Measurements from ENCODE around the gene GATA1.
"Not testable (repeated sequence)": the region's sequence is repeated elsewhere in the genome, so short reads cannot be mapped to it uniquely, and the experiment has no call there.

Gene GATA1

DNA sequence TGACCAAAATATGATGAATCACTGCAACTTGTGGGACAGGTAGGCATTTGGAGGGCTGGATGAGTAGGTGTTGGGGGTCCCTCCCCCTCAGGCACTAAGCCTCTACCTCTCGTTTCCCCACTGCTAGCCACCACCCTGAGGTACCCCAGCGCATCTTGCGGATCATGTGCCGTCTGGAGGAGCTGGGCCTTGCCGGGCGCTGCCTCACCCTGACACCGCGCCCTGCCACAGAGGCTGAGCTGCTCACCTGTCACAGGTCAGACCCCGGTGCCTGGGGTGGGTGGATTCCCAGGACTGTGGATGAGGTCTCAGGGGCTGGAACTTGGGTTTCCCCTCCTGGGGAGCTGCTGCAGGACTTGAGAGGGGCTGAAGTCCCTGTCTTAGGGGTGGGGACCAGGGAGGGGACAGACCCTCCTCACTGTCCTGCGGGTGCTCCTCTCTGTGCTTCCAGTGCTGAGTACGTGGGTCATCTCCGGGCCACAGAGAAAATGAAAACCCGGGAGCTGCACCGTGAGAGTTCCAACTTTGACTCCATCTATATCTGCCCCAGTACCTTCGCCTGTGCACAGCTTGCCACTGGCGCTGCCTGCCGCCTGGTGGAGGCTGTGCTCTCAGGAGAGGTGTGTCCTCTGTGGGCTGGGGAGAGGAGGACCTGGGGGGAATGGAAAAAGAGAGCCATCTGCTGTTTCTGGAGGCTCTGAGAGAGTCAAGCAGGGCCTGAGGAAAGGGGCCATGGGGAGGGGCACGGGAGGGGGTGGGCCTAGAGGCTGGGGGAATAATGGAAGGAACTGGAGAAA lies 29.8 kb downstream of the GATA1 start:
- DNase-seq, result no peak

GRCh38 chrX:48818098-48818497 lies 31.7 kb downstream of the GATA1 start:
- no peak for DNase-seq

GRCh38 chrX:48818866-48819265 lies 32.5 kb downstream of the GATA1 start:
- no peak for DNase-seq

DNA sequence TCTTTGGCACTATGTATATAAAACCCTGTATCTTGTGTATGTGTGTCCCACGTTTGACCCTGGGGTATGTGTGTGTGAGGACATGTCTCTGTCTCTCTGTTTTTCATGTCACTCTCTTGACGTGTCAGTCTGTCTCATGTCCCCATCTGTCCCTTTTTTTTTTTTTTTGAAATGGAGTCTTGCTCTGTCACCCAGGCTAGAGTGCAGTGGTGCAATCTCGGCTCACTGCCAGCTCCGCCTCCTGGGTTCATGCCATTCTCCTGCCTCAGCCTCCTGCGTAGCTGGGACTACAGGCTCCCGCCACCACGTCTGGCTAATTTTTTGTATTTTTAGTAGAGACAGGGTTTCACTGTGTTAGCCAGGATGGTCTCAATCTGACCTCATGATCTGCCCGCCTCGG lies 33.0 kb downstream of the GATA1 start:
- DNase-seq, result not testable (repeated sequence)

DNA sequence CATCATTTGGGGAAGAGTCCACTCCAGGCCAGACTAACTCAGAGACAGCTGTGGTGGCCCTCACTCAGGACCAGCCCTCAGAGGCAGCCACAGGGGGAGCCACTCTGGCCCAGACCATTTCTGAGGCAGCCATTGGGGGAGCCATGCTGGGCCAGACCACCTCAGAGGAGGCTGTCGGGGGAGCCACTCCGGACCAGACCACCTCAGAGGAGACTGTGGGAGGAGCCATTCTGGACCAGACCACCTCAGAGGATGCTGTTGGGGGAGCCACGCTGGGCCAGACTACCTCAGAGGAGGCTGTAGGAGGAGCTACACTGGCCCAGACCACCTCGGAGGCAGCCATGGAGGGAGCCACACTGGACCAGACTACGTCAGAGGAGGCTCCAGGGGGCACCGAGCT lies 36.7 kb downstream of the GATA1 start:
- no peak for DNase-seq

GRCh38 chrX:48824066-48824465 lies 37.7 kb downstream of the GATA1 start:
- no peak for DNase-seq

DNA sequence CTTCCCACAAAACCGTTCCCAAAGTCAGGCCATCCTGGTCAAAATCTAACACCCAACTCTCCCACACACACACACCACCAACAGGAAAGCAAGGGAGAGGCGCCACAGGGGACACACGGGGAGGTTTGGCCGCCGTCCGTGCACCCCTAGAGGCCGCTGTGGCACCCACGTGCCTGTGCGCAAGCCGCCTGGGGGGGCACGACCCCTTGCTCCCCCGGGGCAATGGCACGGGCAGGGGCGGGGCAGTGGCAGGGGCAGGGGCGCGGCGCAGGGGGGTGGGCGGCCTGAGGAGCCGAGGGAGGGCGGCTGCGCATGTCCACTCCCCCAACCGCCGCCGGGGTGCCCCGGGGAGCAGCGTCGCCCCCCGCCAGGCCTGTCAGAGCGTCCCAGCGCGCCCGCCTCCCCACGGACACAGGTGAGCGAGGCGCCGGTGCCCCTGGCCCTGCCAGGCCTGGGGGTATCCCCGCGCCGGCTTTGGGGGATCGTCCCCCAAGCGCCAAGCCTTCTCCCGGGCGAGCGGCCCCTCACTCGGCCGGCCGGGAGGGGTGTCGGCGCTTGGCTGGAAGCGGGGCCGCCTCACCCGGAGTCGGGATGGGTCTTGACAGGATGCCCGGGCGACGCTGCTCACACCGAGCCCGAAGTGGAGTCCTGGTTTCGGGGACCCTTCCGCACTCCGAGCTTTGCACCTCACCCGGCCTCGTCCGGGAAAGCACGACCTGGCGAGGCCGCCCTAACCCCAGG lies 39.9 kb downstream of the GATA1 start, which contains the start of gene ERAS:
Gene ERAS (plus strand): TSS at position 379 of the 741 bp plus-strand sequence. CDS start 2,611 bp downstream, outside the sequence.
- no peak for DNase-seq

- no peak for DNase-seq
These were observed 40.7 kb downstream of the GATA1 start for GRCh38 chrX:48826876-48827653.

- DNase-seq, result no peak
These were observed 41.2 kb downstream of the GATA1 start for GRCh38 chrX:48827654-48827968.

DNA sequence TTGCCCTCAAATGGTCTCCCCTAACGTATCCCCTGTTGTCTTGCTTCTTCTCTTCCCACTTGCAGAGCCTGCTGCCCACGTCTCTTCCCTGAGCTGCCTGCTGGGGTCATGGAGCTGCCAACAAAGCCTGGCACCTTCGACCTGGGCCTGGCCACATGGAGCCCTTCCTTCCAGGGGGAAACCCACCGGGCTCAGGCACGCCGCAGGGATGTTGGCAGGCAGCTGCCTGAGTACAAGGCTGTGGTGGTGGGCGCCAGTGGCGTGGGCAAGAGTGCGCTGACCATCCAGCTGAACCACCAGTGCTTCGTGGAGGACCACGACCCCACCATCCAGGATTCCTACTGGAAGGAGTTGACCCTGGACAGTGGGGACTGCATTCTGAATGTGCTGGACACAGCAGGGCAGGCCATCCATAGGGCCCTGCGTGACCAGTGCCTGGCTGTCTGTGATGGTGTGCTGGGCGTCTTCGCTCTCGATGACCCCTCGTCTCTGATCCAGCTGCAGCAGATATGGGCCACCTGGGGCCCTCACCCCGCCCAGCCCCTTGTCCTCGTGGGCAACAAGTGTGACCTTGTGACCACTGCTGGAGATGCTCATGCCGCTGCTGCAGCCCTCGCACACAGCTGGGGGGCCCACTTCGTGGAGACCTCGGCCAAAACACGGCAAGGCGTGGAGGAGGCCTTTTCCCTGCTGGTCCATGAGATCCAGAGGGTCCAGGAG lies 42.8 kb downstream of the GATA1 start:
- DNase-seq, result no peak

- DNase-seq, result no peak
These were observed 44.9 kb downstream of the GATA1 start for GRCh38 chrX:48831136-48831908.

GRCh38 chrX:48831909-48832291 lies 45.5 kb downstream of the GATA1 start:
- DNase-seq, result no peak

DNA sequence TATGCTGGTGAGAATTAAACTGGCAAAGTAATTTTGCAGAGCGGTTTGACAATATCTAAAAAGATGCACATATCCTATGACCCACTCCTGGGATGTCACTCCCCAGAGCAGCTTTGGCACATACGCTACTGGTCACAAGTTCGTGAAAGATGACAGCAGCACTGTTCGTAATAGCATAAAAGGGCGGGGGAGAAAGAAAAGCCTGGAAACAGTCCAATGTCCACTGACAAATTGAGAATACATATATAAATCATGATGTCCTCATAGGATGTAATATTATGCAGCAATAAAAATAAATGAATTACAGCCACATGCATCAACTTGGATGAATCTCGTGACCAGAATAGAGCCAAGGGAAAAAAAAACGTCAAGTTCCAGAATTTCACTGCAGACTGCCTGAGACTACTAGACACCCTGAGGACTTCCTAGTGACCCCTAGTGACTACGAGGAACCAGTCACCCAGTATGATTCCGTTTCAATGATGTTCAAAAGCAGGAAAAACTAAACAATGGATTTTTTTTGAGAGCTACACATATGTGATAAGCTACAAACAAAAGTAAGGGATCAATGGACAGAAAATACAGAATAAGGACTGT lies 47.2 kb downstream of the GATA1 start:
- DNase-seq, result peak in 2 of 3 donors; percentile 26 to 30

DNA sequence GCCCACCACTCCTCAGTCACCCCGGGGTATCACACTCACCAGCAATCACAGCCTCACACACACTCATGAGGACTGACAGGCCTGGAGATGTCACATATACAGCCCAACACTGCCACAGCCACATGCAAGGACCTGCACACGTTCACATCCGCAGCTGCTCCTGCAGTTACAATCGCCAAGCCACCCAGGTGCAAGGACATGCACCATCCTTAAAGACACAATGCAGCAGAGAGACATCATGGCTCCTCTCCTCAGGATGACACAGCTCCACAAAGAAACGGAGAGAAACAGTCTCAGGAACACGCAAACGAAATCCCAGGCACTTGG lies 48.0 kb downstream of the GATA1 start:
- DNase-seq, result no peak

DNA sequence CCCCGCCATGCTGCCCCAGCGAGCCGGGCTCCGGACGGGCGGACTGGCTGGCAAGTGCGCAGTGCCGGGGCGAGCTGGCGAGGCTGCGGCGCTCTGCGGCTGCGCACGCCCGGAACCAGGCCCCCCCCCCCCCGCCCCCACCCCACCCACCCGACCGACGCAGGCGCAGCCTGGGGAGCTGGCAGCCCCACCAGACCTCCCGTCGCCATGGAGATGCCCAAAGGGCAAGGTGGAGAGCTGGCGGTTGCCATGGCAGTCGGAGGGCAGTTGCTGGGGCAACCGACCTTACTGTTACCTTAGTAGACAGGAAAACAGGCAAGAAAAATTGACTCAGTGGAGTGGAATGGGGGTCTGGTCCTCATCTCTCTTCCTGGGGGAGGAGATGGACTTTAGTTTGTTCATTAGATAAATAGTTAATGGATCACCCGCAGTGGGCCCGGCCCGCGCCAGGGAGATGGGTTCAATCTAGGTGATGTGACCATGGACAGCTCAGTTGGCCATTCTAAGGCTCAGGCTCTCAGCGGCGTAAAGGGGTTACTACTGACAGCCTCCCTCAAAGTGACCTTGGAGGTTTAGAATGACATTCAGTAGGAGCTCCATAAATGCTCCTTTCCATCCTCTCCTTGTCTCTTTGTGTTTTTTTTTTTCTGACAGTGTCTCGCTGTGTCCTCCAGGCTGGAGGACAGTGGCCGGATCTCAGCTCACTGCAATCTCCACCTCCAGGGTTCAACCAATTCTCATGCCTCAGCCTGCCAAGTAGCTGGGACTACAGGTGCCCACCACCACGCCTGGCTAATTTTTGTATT lies 49.3 kb downstream of the GATA1 start, which contains the start of gene PCSK1N:
Gene PCSK1N (minus strand): TSS at position 87 of the 806 bp plus-strand sequence. CDS start 78 bp downstream, at position 9.
- no peak for DNase-seq

DNA sequence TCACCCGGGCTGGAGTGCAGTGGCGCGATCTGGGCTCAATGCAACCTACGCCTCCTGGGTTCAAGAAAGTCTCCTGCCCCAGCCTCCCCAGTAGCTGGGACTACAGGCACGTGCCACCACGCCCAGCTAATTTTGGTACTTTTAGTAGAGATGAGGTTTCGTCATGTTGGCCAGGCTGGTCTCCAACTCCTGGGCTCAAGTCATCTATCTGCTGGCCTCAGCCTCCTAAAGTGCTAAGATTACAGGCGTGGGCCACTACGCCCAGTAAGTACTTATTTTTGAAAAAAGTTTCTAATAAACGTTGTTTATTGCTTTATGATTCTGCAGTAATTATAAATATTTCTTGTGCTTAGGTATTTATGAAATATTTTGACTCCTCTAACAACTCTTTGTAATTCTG lies 53.3 kb downstream of the GATA1 start:
- no peak for DNase-seq

Measured in suppressor macrophage treated with lipopolysaccharide for 1 hour (primary cell).